ENCODE results near the gene DNAH7. TPM values are rescaled to one million over a fixed set of nuclear protein-coding genes. Genes with fewer than 3 reads are reported as not detected.

Gene DNAH7
- total RNA-seq, 1 donor from 2014 or later: not detected

- no peaks in the 10 kb centered on the region for H3K4me1 Mint-ChIP-seq (ENCODE audit: low read depth)
- H3K36me3 Mint-ChIP-seq (ENCODE audit: low read depth): no peaks in the 10 kb centered on the region
- peaks cover 3% of the 10 kb centered on the region for H3K27me3 Mint-ChIP-seq (ENCODE audit: low read depth)
- no peak overlapping the region for H3K4me3 Mint-ChIP-seq (ENCODE audit: low read depth)
- H3K9me3 Mint-ChIP-seq: no peaks in the 10 kb centered on the region
- no peak for DNase-seq (ENCODE audit: low spot score)
- H3K27ac Mint-ChIP-seq: no peak overlapping the region
- intact Hi-C loops (cut with micrococcal nuclease): no loop called here
Observed at GRCh38 chr2:195863564-195863963, 205.1 kb downstream of the DNAH7 start.

GRCh38 chr2:195863121-195863520, 205.5 kb downstream of the DNAH7 start:
- no peaks in the 10 kb centered on the region for H3K36me3 Mint-ChIP-seq (ENCODE audit: low read depth)
- H3K9me3 Mint-ChIP-seq: no peaks in the 10 kb centered on the region
- H3K4me3 Mint-ChIP-seq (ENCODE audit: low read depth): no peak overlapping the region
- H3K27me3 Mint-ChIP-seq (ENCODE audit: low read depth): peaks cover 4% of the 10 kb centered on the region
- no peak overlapping the region for H3K27ac Mint-ChIP-seq
- intact Hi-C loops (cut with micrococcal nuclease): no loop called here
- DNase-seq (ENCODE audit: low spot score): no peak
- no peaks in the 10 kb centered on the region for H3K4me1 Mint-ChIP-seq (ENCODE audit: low read depth)

- Mint-ChIP-seq H3K4me3 (ENCODE audit: low read depth) (no peak overlapping the region), H3K4me1 (ENCODE audit: low read depth) (no peaks in the 10 kb centered on the region), H3K9me3 (no peaks in the 10 kb centered on the region), H3K36me3 (ENCODE audit: low read depth) (no peaks in the 10 kb centered on the region), H3K27ac (no peak overlapping the region), H3K27me3 (ENCODE audit: low read depth) (peaks cover 3% of the 10 kb centered on the region)
- intact Hi-C loops (cut with micrococcal nuclease): no loop called here
- DNase-seq (ENCODE audit: low spot score): no peak
Observed at GRCh38 chr2:195861821-195862220, 206.8 kb downstream of the DNAH7 start.

- H3K27me3 Mint-ChIP-seq (ENCODE audit: low read depth): peaks cover 1% of the 10 kb centered on the region
- H3K4me3 Mint-ChIP-seq (ENCODE audit: low read depth): no peak overlapping the region
- H3K27ac Mint-ChIP-seq: no peak overlapping the region
- H3K36me3 Mint-ChIP-seq (ENCODE audit: low read depth): no peaks in the 10 kb centered on the region
- intact Hi-C loops (cut with micrococcal nuclease): no loop called here
- no peaks in the 10 kb centered on the region for H3K9me3 Mint-ChIP-seq
- DNase-seq (ENCODE audit: low spot score): no peak
- H3K4me1 Mint-ChIP-seq (ENCODE audit: low read depth): no peaks in the 10 kb centered on the region
Observed at GRCh38 chr2:195859513-195859912, 209.1 kb downstream of the DNAH7 start.

GRCh38 chr2:195857132-195857531, 211.5 kb downstream of the DNAH7 start:
- Mint-ChIP-seq H3K27me3 (ENCODE audit: low read depth) (peaks cover 3% of the 10 kb centered on the region), H3K4me3 (ENCODE audit: low read depth) (no peak overlapping the region), H3K4me1 (ENCODE audit: low read depth) (no peaks in the 10 kb centered on the region), H3K9me3 (no peaks in the 10 kb centered on the region), H3K36me3 (ENCODE audit: low read depth) (no peaks in the 10 kb centered on the region), H3K27ac (no peak overlapping the region)
- intact Hi-C loops (cut with micrococcal nuclease): no loop called here
- DNase-seq (ENCODE audit: low spot score): no peak

GRCh38 chr2:195850764-195851163, 217.9 kb downstream of the DNAH7 start:
- no peaks in the 10 kb centered on the region for H3K4me1 Mint-ChIP-seq (ENCODE audit: low read depth)
- no peaks in the 10 kb centered on the region for H3K9me3 Mint-ChIP-seq
- H3K36me3 Mint-ChIP-seq (ENCODE audit: low read depth): no peaks in the 10 kb centered on the region
- intact Hi-C loops (cut with micrococcal nuclease): no loop called here
- no peak overlapping the region for H3K4me3 Mint-ChIP-seq (ENCODE audit: low read depth)
- no peak for DNase-seq (ENCODE audit: low spot score)
- H3K27me3 Mint-ChIP-seq (ENCODE audit: low read depth): peaks cover 1% of the 10 kb centered on the region
- no peak overlapping the region for H3K27ac Mint-ChIP-seq

GRCh38 chr2:195848119-195848899, 220.3 kb downstream of the DNAH7 start:
- Mint-ChIP-seq H3K9me3 (no peaks in the 10 kb centered on the region), H3K36me3 (ENCODE audit: low read depth) (no peaks in the 10 kb centered on the region), H3K4me1 (ENCODE audit: low read depth) (no peaks in the 10 kb centered on the region), H3K4me3 (ENCODE audit: low read depth) (no peak overlapping the region), H3K27me3 (ENCODE audit: low read depth) (peaks cover 1% of the 10 kb centered on the region), H3K27ac (no peak overlapping the region)
- DNase-seq (ENCODE audit: low spot score): no peak
- intact Hi-C loops (cut with micrococcal nuclease): no loop called here

GRCh38 chr2:195842932-195843331, 225.7 kb downstream of the DNAH7 start:
- intact Hi-C loops (cut with micrococcal nuclease): loop anchor here (5.0 kb wide), 1 partner anchor 271 kb away; no protein-coding TSS in a partner anchor
- no peak overlapping the region for H3K27ac Mint-ChIP-seq
- peaks cover 6% of the 10 kb centered on the region for H3K4me1 Mint-ChIP-seq (ENCODE audit: low read depth)
- peaks cover 7% of the 10 kb centered on the region for H3K27me3 Mint-ChIP-seq (ENCODE audit: low read depth)
- H3K9me3 Mint-ChIP-seq: no peaks in the 10 kb centered on the region
- no peak for DNase-seq (ENCODE audit: low spot score)
- no peak overlapping the region for H3K4me3 Mint-ChIP-seq (ENCODE audit: low read depth)
- H3K36me3 Mint-ChIP-seq (ENCODE audit: low read depth): no peaks in the 10 kb centered on the region

- intact Hi-C loops (cut with micrococcal nuclease): no loop called here
- Mint-ChIP-seq H3K4me1 (ENCODE audit: low read depth) (peaks cover 5% of the 10 kb centered on the region), H3K4me3 (ENCODE audit: low read depth) (no peak overlapping the region), H3K27me3 (ENCODE audit: low read depth) (peaks cover 7% of the 10 kb centered on the region), H3K27ac (no peak overlapping the region), H3K36me3 (ENCODE audit: low read depth) (no peaks in the 10 kb centered on the region), H3K9me3 (no peaks in the 10 kb centered on the region)
- no peak for DNase-seq (ENCODE audit: low spot score)
Observed at GRCh38 chr2:195838002-195838401, 230.6 kb downstream of the DNAH7 start.

- intact Hi-C loops (cut with micrococcal nuclease): no loop called here
- Mint-ChIP-seq H3K4me1 (ENCODE audit: low read depth) (no peaks in the 10 kb centered on the region), H3K27me3 (ENCODE audit: low read depth) (peaks cover 7% of the 10 kb centered on the region), H3K4me3 (ENCODE audit: low read depth) (no peak overlapping the region), H3K27ac (no peak overlapping the region), H3K9me3 (no peaks in the 10 kb centered on the region), H3K36me3 (ENCODE audit: low read depth) (no peaks in the 10 kb centered on the region)
- DNase-seq (ENCODE audit: low spot score): no peak
Observed at GRCh38 chr2:195836002-195836401, 232.6 kb downstream of the DNAH7 start.

- intact Hi-C loops (cut with micrococcal nuclease): no loop called here
- Mint-ChIP-seq H3K4me3 (ENCODE audit: low read depth) (no peak overlapping the region), H3K4me1 (ENCODE audit: low read depth) (no peaks in the 10 kb centered on the region), H3K27ac (no peak overlapping the region), H3K27me3 (ENCODE audit: low read depth) (peaks cover 9% of the 10 kb centered on the region), H3K36me3 (ENCODE audit: low read depth) (no peaks in the 10 kb centered on the region), H3K9me3 (no peaks in the 10 kb centered on the region)
- DNase-seq (ENCODE audit: low spot score): no peak
Observed at GRCh38 chr2:195834836-195835235, 233.8 kb downstream of the DNAH7 start.

- no peaks in the 10 kb centered on the region for H3K4me1 Mint-ChIP-seq (ENCODE audit: low read depth)
- H3K4me3 Mint-ChIP-seq (ENCODE audit: low read depth): no peak overlapping the region
- H3K27me3 Mint-ChIP-seq (ENCODE audit: low read depth): peaks cover 3% of the 10 kb centered on the region
- no peak for DNase-seq (ENCODE audit: low spot score)
- intact Hi-C loops (cut with micrococcal nuclease): no loop called here
- H3K27ac Mint-ChIP-seq: no peak overlapping the region
- H3K9me3 Mint-ChIP-seq: no peaks in the 10 kb centered on the region
- no peaks in the 10 kb centered on the region for H3K36me3 Mint-ChIP-seq (ENCODE audit: low read depth)
Observed at GRCh38 chr2:195830968-195831950, 237.4 kb downstream of the DNAH7 start.

GRCh38 chr2:195824478-195824877, 244.2 kb downstream of the DNAH7 start:
- Mint-ChIP-seq H3K4me3 (ENCODE audit: low read depth) (no peak overlapping the region), H3K27me3 (ENCODE audit: low read depth) (no peaks in the 10 kb centered on the region), H3K4me1 (ENCODE audit: low read depth) (no peaks in the 10 kb centered on the region), H3K36me3 (ENCODE audit: low read depth) (no peaks in the 10 kb centered on the region), H3K27ac (no peak overlapping the region), H3K9me3 (no peaks in the 10 kb centered on the region)
- intact Hi-C loops (cut with micrococcal nuclease): no loop called here
- no peak for DNase-seq (ENCODE audit: low spot score)
